Head of caudate nucleus (tissue), 42 donors: ENCODE measurements around the gene FADS3.
"Not testable (repeated sequence)": the region's sequence is repeated elsewhere in the genome, so short reads cannot be mapped to it uniquely, and the experiment has no call there.

Source experiments
- DNase-seq, 42 donors: peaks; one replicate each; pipeline versions ENCODE4 v3.0.0 to v3.0.0-alpha.2; 2020 to 2021; ENCODE audit warnings: mixed read lengths in 7 of 42
- intact Hi-C: fragments of 100-400 bp; cut with DNase I; formaldehyde crosslinking; loops from one replicate; pipeline ENCODE4 v1.15.0; 2022

Gene FADS3

GRCh38 chr11:61885784-61886580, 5.4 kb downstream of the FADS3 start:
- intact Hi-C loops: no loop called here
- no peak for DNase-seq

GRCh38 chr11:61885166-61885778, 6.1 kb downstream of the FADS3 start:
- intact Hi-C loops: no loop called here
- no peak for DNase-seq

- intact Hi-C loops: no loop called here
- DNase-seq: no peak
Observed at GRCh38 chr11:61883947-61884346, 7.4 kb downstream of the FADS3 start.

GRCh38 chr11:61883327-61883726, 8.0 kb downstream of the FADS3 start:
- peak in 28 of 42 donors; percentile 19 to 83 (median 52) for DNase-seq
- intact Hi-C loops: no loop called here

- DNase-seq: no peak
- intact Hi-C loops: no loop called here
Observed at GRCh38 chr11:61882879-61883278, 8.5 kb downstream of the FADS3 start.

GRCh38 chr11:61882267-61882666, 9.1 kb downstream of the FADS3 start:
- DNase-seq, intact Hi-C loops: not testable (repeated sequence)

GRCh38 chr11:61881397-61881796, 9.9 kb downstream of the FADS3 start:
- intact Hi-C loops: no loop called here
- DNase-seq: no peak

DNA sequence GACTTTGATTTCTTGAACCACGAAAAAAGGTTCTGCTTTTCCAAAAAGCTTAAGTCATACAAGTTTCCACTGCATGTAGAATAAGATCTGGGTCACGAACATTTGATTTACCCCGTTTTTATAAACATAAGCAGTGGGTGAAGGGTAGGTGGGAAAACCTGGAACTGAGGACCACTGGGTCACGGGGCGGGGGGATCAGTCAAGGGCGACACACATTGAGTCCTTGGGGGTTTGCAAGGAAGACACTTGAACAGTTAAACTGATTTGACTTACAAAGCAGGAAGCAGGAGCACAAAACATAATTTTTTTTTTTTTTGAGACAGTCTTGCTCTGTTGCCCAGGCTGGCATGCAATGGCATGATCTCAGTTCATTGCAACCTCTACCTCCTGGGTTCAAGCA, 10.9 kb downstream of the FADS3 start:
- DNase-seq: no peak
- intact Hi-C loops: no loop called here

- intact Hi-C loops: no loop called here
- DNase-seq: no peak
Observed at GRCh38 chr11:61880031-61880430, 11.3 kb downstream of the FADS3 start.

GRCh38 chr11:61879152-61879551, 12.2 kb downstream of the FADS3 start:
- no peak for DNase-seq
- intact Hi-C loops: no loop called here

GRCh38 chr11:61875698-61876097, 15.6 kb downstream of the FADS3 start:
- DNase-seq: no peak
- intact Hi-C loops: no loop called here

GRCh38 chr11:61874853-61875252, 16.5 kb downstream of the FADS3 start:
- intact Hi-C loops: no loop called here
- no peak for DNase-seq

GRCh38 chr11:61874377-61874809, 17.0 kb downstream of the FADS3 start:
- no peak for DNase-seq
- intact Hi-C loops: no loop called here

GRCh38 chr11:61873588-61874376, 17.6 kb downstream of the FADS3 start:
- DNase-seq: no peak
- intact Hi-C loops: no loop called here

DNA sequence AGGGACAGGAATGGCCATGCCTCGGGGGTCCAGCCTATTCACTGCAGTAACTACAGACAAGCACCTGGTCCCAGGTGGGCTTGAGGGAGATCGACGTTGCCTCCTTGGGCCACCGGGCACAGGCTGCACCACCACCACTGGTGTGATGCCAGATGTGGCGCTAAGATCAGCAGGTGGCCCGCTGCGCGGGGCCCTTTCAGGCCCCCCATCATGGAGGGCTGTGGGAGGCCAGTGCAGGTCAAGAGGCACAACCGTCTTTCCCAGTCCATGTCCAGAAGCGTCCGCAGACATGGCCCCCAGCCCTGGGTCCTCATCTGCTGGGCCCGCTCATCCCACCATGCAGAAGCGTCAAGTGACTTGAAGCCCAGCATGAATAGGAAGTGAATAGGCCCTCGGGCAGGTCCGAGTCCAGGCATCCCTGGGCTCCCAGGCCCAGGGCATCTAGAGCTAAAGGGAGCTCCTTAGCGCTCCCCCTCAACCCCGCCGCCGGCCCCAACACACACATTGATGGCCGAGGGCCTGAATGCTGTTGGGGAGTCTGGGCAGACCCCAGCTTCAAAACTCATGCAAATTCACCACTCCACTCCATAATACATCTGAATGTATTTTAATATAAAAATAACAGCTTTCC, 18.3 kb downstream of the FADS3 start:
- no peak for DNase-seq
- intact Hi-C loops: no loop called here

DNA sequence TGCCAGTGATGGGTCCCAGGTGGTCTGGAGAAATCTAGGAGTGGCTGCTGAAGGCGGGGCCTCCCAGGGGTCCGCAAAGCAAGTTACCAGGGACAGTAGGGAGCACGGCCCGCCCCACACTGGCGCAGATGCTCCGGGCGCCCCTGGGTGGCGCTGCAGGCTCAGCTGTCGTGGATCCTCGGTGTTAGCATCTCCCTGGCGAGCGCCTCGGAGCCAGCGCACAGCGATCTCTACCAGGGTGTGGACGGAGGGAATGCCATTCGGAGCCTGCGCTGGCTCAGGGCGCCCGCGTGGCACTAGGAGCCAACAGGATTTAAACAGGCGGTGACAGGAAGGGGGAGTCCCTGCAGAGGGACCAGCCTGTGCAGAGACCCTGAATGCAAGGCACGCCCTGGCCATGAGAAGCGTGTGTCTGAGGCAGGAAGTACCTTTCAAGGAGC, 20.2 kb downstream of the FADS3 start:
- peak; percentile 71 to 94 (median 87) for DNase-seq
- intact Hi-C loops: no loop called here

GRCh38 chr11:61870541-61871031, 20.8 kb downstream of the FADS3 start:
- no peak for DNase-seq
- intact Hi-C loops: no loop called here

GRCh38 chr11:61869708-61870451, 21.5 kb downstream of the FADS3 start:
- peak in 1 of 42 donors; percentile 21 for DNase-seq
- intact Hi-C loops: no loop called here

- no peak for DNase-seq
- intact Hi-C loops: no loop called here
Observed at GRCh38 chr11:61869429-61869707, 22.0 kb downstream of the FADS3 start.
